Bronchial epithelial cell (primary cell): ENCODE measurements around the gene ZNF618. TPM values are rescaled to one million over a fixed set of nuclear protein-coding genes. Genes with fewer than 3 reads are reported as not detected.

ENCODE experiments used
- DNase-seq: peaks from one replicate; pipeline ENCODE4 v3.0.0-alpha.2; 2010; ENCODE audit warnings: low read depth
- FAIRE-seq: peaks from 2 replicates; lab custom pipeline; 2011; peaks lifted over from hg19 to GRCh38; lab: Jason Lieb, UNC
- H3K27me3 ChIP-seq: 2 replicates; pipeline ENCODE4 v1.5.1; 2011; ENCODE audit warnings: low read length; ENCODE audit not compliant: control insufficient read depth, insufficient read depth
- H3K36me3 ChIP-seq: 2 replicates; pipeline ENCODE4 v1.5.1; 2011; ENCODE audit warnings: low read length; ENCODE audit not compliant: control insufficient read depth, insufficient read depth
- H3K4me3 ChIP-seq: 2 replicates; pipeline ENCODE4 v1.5.1; 2011; ENCODE audit warnings: mild to moderate bottlenecking, low read depth, low read length, control low read depth
- total RNA-seq: library from RNA; depleted of rRNA; stranded (reverse); fragments of >200 nt; gene quantifications from 2 replicates; pipeline ENCODE4 v1.2.1, GENCODE V29; 2014
- TF ChIP-seq, protein P1 (sequence below): IDR thresholded peaks from 2 replicates; pipeline ENCODE4 v1.5.1; 2011; ENCODE audit warnings: mild to moderate bottlenecking, moderate library complexity, low read length, control low read depth, inconsistent platforms; ENCODE audit not compliant: insufficient read depth, severe bottlenecking

Gene ZNF618
- total RNA-seq, 1 donor from 2014 or later, result 1.6 TPM

DNA sequence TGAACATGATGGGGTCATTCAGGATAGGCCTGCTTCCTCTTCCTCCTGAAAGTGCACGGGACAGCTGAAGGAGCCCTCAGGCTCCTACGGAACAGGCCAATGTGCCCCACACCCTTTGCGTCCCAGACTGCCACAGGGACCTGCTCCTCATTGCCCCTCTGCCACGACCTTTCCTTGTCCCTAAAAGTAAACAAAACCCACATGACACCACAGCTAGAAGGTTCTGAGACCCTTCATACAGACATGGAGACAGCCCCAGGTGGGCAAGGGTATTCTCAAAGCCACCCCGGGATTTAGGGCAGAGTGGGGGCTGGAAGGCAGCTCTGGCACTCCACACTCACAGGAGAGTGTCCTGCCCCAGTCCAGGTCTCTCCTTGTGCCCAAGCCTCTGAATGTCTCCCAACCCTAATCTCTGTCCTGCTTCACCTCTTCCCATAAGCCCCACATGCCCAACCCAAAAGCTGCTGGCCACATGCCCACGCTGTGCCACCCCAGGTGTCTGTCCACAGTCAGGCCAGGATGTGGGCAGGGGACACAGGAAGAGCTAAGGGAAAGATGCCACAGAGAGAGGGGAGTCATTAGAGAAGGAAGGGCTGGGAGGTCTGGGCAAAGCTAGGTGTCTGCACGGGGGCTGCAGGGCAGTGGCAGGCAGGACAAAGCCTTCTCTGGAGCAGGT is 201.2 kb downstream of the ZNF618 start:
- DNase-seq (no peak), FAIRE-seq (no peak)
- H3K36me3 ChIP-seq, result no peaks in the 10 kb centered on the region
- TF ChIP-seq, protein P1, sequence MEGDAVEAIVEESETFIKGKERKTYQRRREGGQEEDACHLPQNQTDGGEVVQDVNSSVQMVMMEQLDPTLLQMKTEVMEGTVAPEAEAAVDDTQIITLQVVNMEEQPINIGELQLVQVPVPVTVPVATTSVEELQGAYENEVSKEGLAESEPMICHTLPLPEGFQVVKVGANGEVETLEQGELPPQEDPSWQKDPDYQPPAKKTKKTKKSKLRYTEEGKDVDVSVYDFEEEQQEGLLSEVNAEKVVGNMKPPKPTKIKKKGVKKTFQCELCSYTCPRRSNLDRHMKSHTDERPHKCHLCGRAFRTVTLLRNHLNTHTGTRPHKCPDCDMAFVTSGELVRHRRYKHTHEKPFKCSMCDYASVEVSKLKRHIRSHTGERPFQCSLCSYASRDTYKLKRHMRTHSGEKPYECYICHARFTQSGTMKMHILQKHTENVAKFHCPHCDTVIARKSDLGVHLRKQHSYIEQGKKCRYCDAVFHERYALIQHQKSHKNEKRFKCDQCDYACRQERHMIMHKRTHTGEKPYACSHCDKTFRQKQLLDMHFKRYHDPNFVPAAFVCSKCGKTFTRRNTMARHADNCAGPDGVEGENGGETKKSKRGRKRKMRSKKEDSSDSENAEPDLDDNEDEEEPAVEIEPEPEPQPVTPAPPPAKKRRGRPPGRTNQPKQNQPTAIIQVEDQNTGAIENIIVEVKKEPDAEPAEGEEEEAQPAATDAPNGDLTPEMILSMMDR, result no peak
- peaks cover 7% of the 10 kb centered on the region for H3K27me3 ChIP-seq
- H3K4me3 ChIP-seq, result no peak overlapping the region

DNA sequence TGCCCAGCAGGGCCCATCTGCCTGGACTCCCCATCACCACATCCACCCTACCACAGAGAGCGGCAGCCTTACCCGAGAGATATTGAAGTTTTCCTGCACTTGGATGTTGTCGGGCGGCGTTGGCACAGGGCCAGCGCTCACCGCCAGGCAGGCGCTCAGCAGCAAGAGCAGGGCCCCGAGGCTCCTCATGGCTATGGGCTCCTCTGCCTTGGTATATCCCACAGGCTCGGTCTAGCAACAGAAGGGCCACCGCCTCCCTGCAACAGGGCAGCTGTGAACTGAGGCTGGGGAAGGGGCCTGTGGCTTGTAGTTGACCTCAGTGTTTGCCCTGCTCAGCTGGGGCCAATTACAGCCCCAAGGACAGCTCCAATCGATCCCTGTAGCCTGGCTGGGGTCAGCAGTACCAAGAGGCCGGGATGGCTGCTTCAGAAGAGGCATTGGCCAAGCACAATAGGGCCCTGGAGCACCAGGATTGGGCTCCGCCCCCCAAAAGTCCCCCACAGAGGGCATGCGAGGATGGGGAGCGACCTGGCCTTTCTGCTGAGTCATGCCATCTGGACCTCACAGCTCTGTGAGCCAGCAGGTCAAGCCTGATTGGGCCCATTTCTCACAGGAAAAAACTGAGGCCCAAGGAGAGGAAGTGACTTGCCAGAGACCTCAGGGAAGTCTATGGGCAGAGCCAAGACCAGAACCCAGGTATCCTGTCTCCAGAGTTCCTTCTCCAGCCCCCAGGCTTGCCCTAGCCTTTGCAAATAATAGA is 202.1 kb downstream of the ZNF618 start, which contains the start of gene AMBP:
Gene AMBP, minus strand, starts transcription at position 280 of the 760 bp plus-strand sequence. Its CDS starts 91 bp downstream, at position 189.
- FAIRE-seq (no peak), DNase-seq (no peak)
- H3K4me3 ChIP-seq, result no peak within 1 kb of the TSS
- H3K27me3 ChIP-seq, result peaks cover 7% of the 10 kb centered on the region
- TF ChIP-seq, protein P1, result no peak
- no peaks in the 10 kb centered on the region for H3K36me3 ChIP-seq

DNA sequence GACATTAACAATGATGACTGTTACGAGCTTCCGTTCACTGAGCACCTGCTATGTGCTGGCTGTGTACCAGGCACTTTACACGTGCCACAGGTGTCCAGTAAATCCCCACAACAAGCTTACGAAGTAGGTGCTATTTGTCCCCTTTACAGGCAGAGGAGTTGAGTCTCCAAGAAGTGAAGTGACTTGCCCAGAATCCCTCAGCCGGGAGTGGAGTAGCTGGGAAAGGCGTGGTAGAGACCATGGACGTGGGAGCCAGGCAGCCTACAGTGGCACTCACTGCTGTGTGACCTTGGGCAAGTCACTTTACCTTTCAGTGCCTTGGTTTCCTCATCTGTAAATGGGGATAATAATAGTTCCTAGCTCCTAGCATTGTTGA is 202.7 kb downstream of the ZNF618 start:
- DNase-seq, result no peak
- H3K27me3 ChIP-seq, result peaks cover 7% of the 10 kb centered on the region
- no peak for FAIRE-seq
- H3K36me3 ChIP-seq, result no peaks in the 10 kb centered on the region
- no peak overlapping the region for H3K4me3 ChIP-seq
- TF ChIP-seq, protein P1, result no peak

DNA sequence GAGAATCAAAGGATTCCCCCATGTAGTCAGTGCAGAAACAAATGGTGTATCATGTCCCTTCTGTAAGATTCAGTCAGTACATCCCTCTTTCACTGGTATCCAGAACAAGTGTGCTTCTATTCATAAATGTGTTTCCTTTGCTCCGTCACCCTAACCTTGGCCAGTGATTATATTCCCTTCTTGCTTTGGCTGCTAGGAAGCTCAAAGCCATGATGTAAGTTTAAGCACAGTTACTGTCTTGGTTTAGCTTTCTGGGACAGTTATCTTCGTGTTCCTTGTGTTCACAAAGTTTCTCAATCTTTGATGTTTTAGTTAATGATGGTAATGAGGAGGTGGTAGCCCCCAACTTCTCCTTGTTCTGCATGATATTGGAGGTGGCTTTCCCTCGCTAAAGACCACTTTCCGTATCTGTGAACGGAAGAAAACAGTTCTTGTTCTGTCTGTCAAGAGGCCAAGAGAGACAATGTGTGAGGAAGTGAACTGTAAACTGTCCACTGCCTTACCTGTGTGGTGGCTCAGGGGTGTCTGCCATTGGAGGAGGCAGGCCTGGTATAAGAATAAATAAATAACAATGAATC is 204.2 kb downstream of the ZNF618 start:
- TF ChIP-seq, protein P1, result no peak
- Histone ChIP-seq H3K27me3 (peaks cover 4% of the 10 kb centered on the region), H3K36me3 (no peaks in the 10 kb centered on the region), H3K4me3 (no peak overlapping the region)
- no peak for FAIRE-seq
- DNase-seq, result no peak

DNA sequence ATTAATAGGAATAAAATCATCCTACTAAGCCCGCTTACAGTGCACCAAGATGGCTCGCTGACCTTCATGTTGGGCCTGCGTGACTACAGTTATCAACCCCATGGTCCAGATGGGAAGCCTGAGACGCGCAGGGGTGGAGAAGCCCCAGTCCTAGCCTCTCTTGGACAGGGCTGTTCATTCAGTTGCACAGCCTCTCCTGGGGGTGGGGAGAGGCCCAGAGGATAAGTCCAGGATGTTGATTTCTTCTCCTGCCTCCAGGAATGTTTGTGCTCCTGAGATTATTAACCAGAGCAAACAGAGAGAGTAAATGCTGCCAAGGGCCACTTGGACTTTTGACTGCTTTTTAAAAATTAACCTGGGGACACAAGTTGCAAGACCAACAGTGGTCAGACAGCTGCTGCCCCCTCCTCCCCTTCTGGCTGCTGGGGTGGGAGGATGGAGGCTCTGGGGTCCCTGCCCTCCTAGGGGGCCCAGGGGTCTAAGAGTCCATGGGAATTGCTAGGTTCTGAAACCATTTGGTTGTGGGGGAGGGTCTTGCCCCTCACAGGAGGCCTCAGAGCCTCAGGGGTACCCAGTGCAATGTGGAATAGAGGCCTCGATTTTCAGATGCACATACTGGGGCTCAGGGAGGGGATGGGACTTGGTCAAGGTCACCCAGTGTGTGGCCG is 204.8 kb downstream of the ZNF618 start:
- DNase-seq (no peak), FAIRE-seq (no peak)
- TF ChIP-seq, protein P1, result no peak
- H3K4me3 ChIP-seq, result no peak overlapping the region
- peaks cover 4% of the 10 kb centered on the region for H3K27me3 ChIP-seq
- H3K36me3 ChIP-seq, result no peaks in the 10 kb centered on the region
